GM13977 (cell line): ENCODE measurements around the gene MESD.

Experiments used
- DNase-seq: peaks from one replicate; pipeline ENCODE4 v3.0.0; 2012; ENCODE audit warnings: low spot score
- CTCF ChIP-seq: IDR thresholded peaks from 2 replicates; pipeline ENCODE4 v1.5.1; 2012; ENCODE audit warnings: mild to moderate bottlenecking, control low read depth; ENCODE audit not compliant: insufficient read depth; ENCODE audit errors: extremely low read depth, missing control alignments
- in situ Hi-C: fragments of 300-500 bp; cut with MboI; formaldehyde crosslinking; loops from one replicate; pipeline ENCODE4 v1.12.0; 2022; ENCODE audit warnings: low sequenced_read_pairs, low pct_unique_long_range_greater_than_20kb, mixed read lengths, inconsistent platforms; ENCODE audit not compliant: unreplicated experiment

Gene MESD

GRCh38 chr15:81015621-81016488 lies 26.2 kb upstream of the MESD start:
- no peak for TF ChIP-seq CTCF
- in situ Hi-C loops = no loop called here
- no peak for DNase-seq

- no peak for TF ChIP-seq CTCF
- in situ Hi-C loops = no loop called here
- DNase-seq = no peak
Observed at GRCh38 chr15:81014446-81015093, 25.0 kb upstream of the MESD start.

- DNase-seq = no peak
- in situ Hi-C loops = no loop called here
- TF ChIP-seq CTCF = no peak
Observed at GRCh38 chr15:81013396-81013929, 23.8 kb upstream of the MESD start.

- in situ Hi-C loops = no loop called here
- no peak for TF ChIP-seq CTCF
- no peak for DNase-seq
Observed at GRCh38 chr15:81012588-81012987, 23.0 kb upstream of the MESD start.

- DNase-seq = no peak
- no peak for TF ChIP-seq CTCF
- in situ Hi-C loops = no loop called here
Observed at GRCh38 chr15:81011593-81011992, 22.0 kb upstream of the MESD start.

GRCh38 chr15:81010086-81010485 lies 20.5 kb upstream of the MESD start:
- TF ChIP-seq CTCF = no peak
- no peak for DNase-seq
- in situ Hi-C loops = no loop called here
